IMR-90 (cell line): Measurements from ENCODE around the gene CPED1. TPM values are rescaled to one million over a fixed set of nuclear protein-coding genes. Genes with fewer than 3 reads are reported as not detected.

Experiments used
- ATAC-seq: fragments of 200-7000 bp; cut with Tn5 transposase; 2 replicates; pipeline ENCODE4 v1.9.1; 2020; ENCODE audit warnings: low read depth, mild to moderate bottlenecking, moderate library complexity
- BruUV-seq: library from RNA; stranded (reverse); fragments of 400-500 nt; replicated peaks from 2 replicates; lab custom pipeline; 2021; lab: Mats Ljungman, UMichigan
- CTCF ChIA-PET: fragments of 300-600 bp; formaldehyde crosslinking; extraction: SDS; loops from one replicate; lab custom pipeline; 2021; ENCODE audit warnings: antibody characterized with exemption; lab: Yijun Ruan, JAX
- POLR2A ChIA-PET: fragments of 300-600 bp; sonication (Branson Sonifier 250); formaldehyde crosslinking; loops from one replicate; lab custom pipeline; 2022; ENCODE audit warnings: antibody characterized with exemption; ENCODE audit not compliant: unreplicated experiment; lab: Charles Lee
- DNase-seq: peaks from one replicate; pipeline ENCODE4 v3.0.0; 2013
- H2AFZ ChIP-seq: replicated peaks from 2 replicates; pipeline ENCODE3; 2013; ENCODE audit warnings: low read length, mild to moderate bottlenecking; ENCODE audit not compliant: poor library complexity
- H2AK5ac ChIP-seq: 2 replicates; pipeline ENCODE4 v1.6.1; 2013; ENCODE audit warnings: low read depth, low read length, inconsistent platforms
- H2AK9ac ChIP-seq: replicated peaks from 2 replicates; pipeline ENCODE3; 2013; ENCODE audit warnings: mild to moderate bottlenecking, low read depth, low read length, moderate library complexity; ENCODE audit not compliant: poor library complexity
- H2BK120ac ChIP-seq: 2 replicates; pipeline ENCODE4 v1.6.1; 2013; ENCODE audit warnings: low read depth, low read length, inconsistent platforms
- H2BK15ac ChIP-seq: 3 replicates; pipeline ENCODE4 v1.6.1; 2013; ENCODE audit warnings: low read depth, low read length, inconsistent platforms
- H2BK20ac ChIP-seq: 2 replicates; pipeline ENCODE4 v1.6.1; 2013; ENCODE audit warnings: low read depth, mild to moderate bottlenecking, inconsistent platforms, low read length, moderate library complexity
- H2BK5ac ChIP-seq: 2 replicates; pipeline ENCODE4 v1.6.1; 2013; ENCODE audit warnings: mild to moderate bottlenecking, low read depth, low read length, inconsistent platforms; ENCODE audit not compliant: poor library complexity, severe bottlenecking
- H3K14ac ChIP-seq: replicated peaks from 2 replicates; pipeline ENCODE4 v1.6.1; 2013; ENCODE audit warnings: low read depth, low read length, inconsistent platforms
- H3K18ac ChIP-seq: 2 replicates; pipeline ENCODE4 v1.6.1; 2013; ENCODE audit warnings: low read depth, low read length, control low read depth
- H3K23ac ChIP-seq: 2 replicates; pipeline ENCODE4 v1.6.1; 2013; ENCODE audit warnings: low read depth, low read length, inconsistent platforms
- H3K27ac ChIP-seq: 2 replicates; pipeline ENCODE4 v1.5.1; 2013; ENCODE audit warnings: mild to moderate bottlenecking, control low read depth, low read length; ENCODE audit not compliant: insufficient read depth
- H3K27me3 ChIP-seq: 2 replicates; pipeline ENCODE4 v1.6.1; 2013; ENCODE audit warnings: low read length; ENCODE audit not compliant: control insufficient read depth, insufficient read depth
- H3K36me3 ChIP-seq: 2 replicates; pipeline ENCODE4 v1.6.1; 2013; ENCODE audit warnings: low read length, mixed read lengths; ENCODE audit not compliant: control insufficient read depth, insufficient read depth
- H3K4ac ChIP-seq: 2 replicates; pipeline ENCODE4 v1.6.1; 2013; ENCODE audit warnings: low read depth, low read length, inconsistent platforms
- H3K4me1 ChIP-seq: 2 replicates; pipeline ENCODE4 v1.6.1; 2013; ENCODE audit warnings: low read length, mixed read lengths; ENCODE audit not compliant: control insufficient read depth, insufficient read depth
- H3K4me2 ChIP-seq: 2 replicates; pipeline ENCODE4 v1.6.1; 2013; ENCODE audit warnings: low read depth, mild to moderate bottlenecking, control low read depth, low read length, moderate library complexity
- H3K4me3 ChIP-seq: 2 replicates; pipeline ENCODE4 v1.5.1; 2013; ENCODE audit warnings: low read depth, mild to moderate bottlenecking, control low read depth, low read length, moderate library complexity; ENCODE audit not compliant: insufficient read depth
- H3K56ac ChIP-seq: 2 replicates; pipeline ENCODE4 v1.6.1; 2013; ENCODE audit warnings: low read length, inconsistent platforms; ENCODE audit not compliant: insufficient read depth; ENCODE audit errors: extremely low read depth
- H3K79me1 ChIP-seq, 2 experiments: 2 replicates each; pipeline ENCODE4 v1.6.1; 2013; ENCODE audit warnings: low read length in 2 of 2, inconsistent platforms in 1 of 2, low read depth in 1 of 2
- H3K9ac ChIP-seq: 2 replicates; pipeline ENCODE4 v1.6.1; 2013; ENCODE audit warnings: low read depth, low read length, control low read depth
- H3K9me1 ChIP-seq: 2 replicates; pipeline ENCODE4 v1.6.1; 2013; ENCODE audit warnings: low read length, inconsistent platforms; ENCODE audit not compliant: insufficient read depth
- H3K9me3 ChIP-seq: 2 replicates; pipeline ENCODE4 v1.6.1; 2013; ENCODE audit warnings: low read length; ENCODE audit not compliant: control insufficient read depth, insufficient read depth
- H4K20me1 ChIP-seq: 2 replicates; pipeline ENCODE4 v1.6.1; 2013; ENCODE audit warnings: low read length, inconsistent platforms; ENCODE audit not compliant: insufficient read depth
- H4K5ac ChIP-seq: 2 replicates; pipeline ENCODE4 v1.6.1; 2013; ENCODE audit warnings: mild to moderate bottlenecking, low read depth, low read length, control low read depth
- H4K8ac ChIP-seq, 2 experiments: 2 replicates each; pipeline ENCODE4 v1.6.1; 2013; ENCODE audit warnings: low read depth in 2 of 2, low read length in 2 of 2, control low read depth in 1 of 2, inconsistent platforms in 1 of 2
- H4K91ac ChIP-seq: 2 replicates; pipeline ENCODE4 v1.6.1; 2013; ENCODE audit warnings: low read depth, low read length, inconsistent platforms; ENCODE audit not compliant: insufficient read depth
- CHD1 ChIP-seq: IDR thresholded peaks from 2 replicates; pipeline ENCODE4 v1.6.1; 2012; ENCODE audit warnings: low read depth, low read length, improper control_type of control experiment
- MXI1 ChIP-seq: IDR thresholded peaks from 2 replicates; pipeline ENCODE4 v1.6.1; 2012; ENCODE audit warnings: low read depth, mild to moderate bottlenecking, low read length, moderate library complexity, borderline replicate concordance
- POLR2A ChIP-seq: IDR thresholded peaks from 2 replicates; pipeline ENCODE4 v1.6.1; 2012; ENCODE audit warnings: mild to moderate bottlenecking, low read depth, low read length
- RFX5 ChIP-seq: IDR thresholded peaks from 2 replicates; pipeline ENCODE4 v1.8.0; 2012; ENCODE audit warnings: low read depth, mild to moderate bottlenecking, low read length, moderate library complexity
- whole genome bisulfite sequencing, 2 experiments: methylation state at CpG; one replicate each; pipeline versions ENCODE4 v1.1.5 to v1.1.7; 2013; ENCODE audit warnings: missing lambda C conversion rate in 2 of 2; ENCODE audit not compliant: insufficient read length in 1 of 2; ENCODE audit errors: extremely low coverage in 2 of 2; 5-methylcytosine and 5-hydroxymethylcytosine counted together
- dilution Hi-C: fragments of 300-500 bp; cut with HindIII; formaldehyde crosslinking; loops from one replicate; pipeline ENCODE4 v1.14.3; 2018; ENCODE audit warnings: low sequenced_read_pairs; ENCODE audit not compliant: unreplicated experiment
- in situ Hi-C: fragments of 300-500 bp; cut with MboI; formaldehyde crosslinking; loops from 3 replicates; pipeline ENCODE4 v1.14.3; 2019; ENCODE audit warnings: low sequenced_read_pairs, inconsistent platforms, mixed read lengths
- intact Hi-C: fragments of 100-400 bp; cut with micrococcal nuclease; formaldehyde crosslinking; loops from 2 replicates; pipeline ENCODE4 v1.10.0; 2022
- polyA plus RNA-seq, 3 experiments: library from polyadenylated mRNA; depleted of rRNA; stranded (reverse); fragments of >200 nt; gene quantifications; 2 replicates each; pipeline ENCODE4 v1.2.3, GENCODE V29; 2012; ENCODE audit warnings: low replicate concordance in 1 of 3
- total RNA-seq: library from RNA; depleted of rRNA; stranded (reverse); fragments of >200 nt; gene quantifications from 2 replicates; pipeline ENCODE4 v1.2.3, GENCODE V29; 2012

Gene CPED1
- total and polyA plus RNA-seq, 2 of the 4 experiments (the other 2 are of a cell fraction): 31.2 to 96.8 TPM

DNA sequence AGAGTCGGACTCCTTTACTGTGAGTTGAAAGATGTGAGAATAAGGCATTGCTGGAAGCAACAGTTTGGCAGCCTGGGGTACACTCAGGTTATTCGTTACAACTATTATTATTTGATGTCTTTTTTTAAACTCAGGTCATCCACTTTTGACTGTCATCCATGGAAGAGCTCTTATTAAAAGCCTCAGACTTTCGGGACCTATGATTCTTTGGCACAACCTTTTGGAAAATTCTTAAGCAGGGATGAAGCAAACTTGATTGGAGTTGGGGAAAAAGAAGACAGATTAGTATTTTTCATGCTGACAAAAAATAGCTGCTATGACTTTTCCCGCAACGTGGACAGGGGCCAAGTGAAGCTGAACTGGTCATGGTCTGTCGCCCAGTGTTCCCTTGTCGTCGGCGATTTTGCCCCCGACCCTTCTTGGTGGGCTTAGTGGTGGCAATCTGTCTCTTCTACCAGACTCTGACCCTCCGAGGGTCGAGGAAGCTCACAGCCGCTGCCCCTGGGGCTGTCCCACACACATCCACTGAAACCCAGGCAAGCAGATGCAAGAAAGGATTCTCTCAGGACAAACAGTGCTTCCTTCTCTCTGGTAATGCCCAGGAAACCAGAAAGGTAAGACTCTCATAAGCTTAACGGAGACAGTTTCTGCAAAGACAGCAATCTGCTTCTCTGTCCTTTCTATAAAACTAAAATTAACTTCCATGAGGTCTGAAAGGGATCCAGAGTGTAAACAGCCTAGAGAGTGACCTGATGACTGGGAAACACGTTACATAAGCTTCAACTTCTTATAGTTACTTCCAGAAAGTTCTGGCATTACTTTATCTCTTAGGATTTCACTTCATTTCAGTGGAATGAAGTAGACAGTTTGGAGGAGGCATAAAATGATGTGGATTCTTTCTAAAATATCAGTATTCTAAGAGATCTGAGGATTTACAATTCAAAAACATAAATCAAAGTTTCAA lies 1.0 kb downstream of the CPED1 start:
- Histone ChIP-seq H3K4me3 (peak overlapping the region; percentile 86), H2BK15ac (peak overlapping the region; percentile 84; the same call in 2 of the 3 replicates), H3K18ac (peak overlapping the region; percentile 94), H3K27ac (peak overlapping the region; percentile 99), H3K56ac (peak overlapping the region; percentile 97), H2BK20ac (peak overlapping the region; percentile 66), H3K14ac (peak overlapping the region; percentile 97), H3K23ac (peak overlapping the region; percentile 96), H4K5ac (peak overlapping the region; percentile 95), H3K27me3 (no peaks in the 10 kb centered on the region), H2AFZ (peak overlapping the region; percentile 71), H3K36me3 (no peaks in the 10 kb centered on the region), H3K4me1 (peaks cover 3% of the 10 kb centered on the region), H4K20me1 (no peaks in the 10 kb centered on the region; the same call in 1 of the 2 replicates), H3K4ac (peak overlapping the region; percentile 94), H3K9me3 (no peaks in the 10 kb centered on the region), H4K91ac (peak overlapping the region; percentile 95), H2AK9ac (peak overlapping the region; percentile 85), H2BK5ac (peak overlapping the region; percentile 98), H2AK5ac (peak overlapping the region; percentile 69), H2BK120ac (peak overlapping the region; percentile 94), H3K4me2 (peak overlapping the region; percentile 80), H3K79me1 (peaks cover 6 to 17% of the 10 kb centered on the region in 2 experiments; a peak in 3 of 4 replicates), H3K9me1 (peaks cover 6% of the 10 kb centered on the region; the same call in 1 of the 2 replicates), H3K9ac (peak overlapping the region; percentile 87), H4K8ac (peak overlapping the region; percentile 89 to 96)
- ChIA-PET POLR2A (interaction anchor here (0.5 to 3.4 kb wide), 4 partner anchors 35 to 94 kb away, joined by 3 to 26 read pairs (median 4); no protein-coding TSS in a partner anchor), CTCF (interaction anchor here (0.9 to 4.9 kb wide), 5 partner anchors 9 to 119 kb away, joined by 3 to 46 read pairs (median 3); no protein-coding TSS in a partner anchor)
- in situ Hi-C loops: loop anchor here (5.0 to 25.0 kb wide), 2 partner anchors 88 to 348 kb away; partner anchors contain the start of gene WNT16
- BruUV-seq: TSS peak; percentile 87
- ATAC-seq: no peak
- peak; percentile 38 for DNase-seq
- intact Hi-C loops: loop anchor here (5.0 kb wide), 2 partner anchors 348 to 558 kb away; no protein-coding TSS in a partner anchor
- 0% methylated on average over 5 of the region's 15 CpGs; no CpG with 5 or more reads in 1 of the 2 experiments for whole genome bisulfite sequencing, 2 experiments
- dilution Hi-C loops: loop anchor here (25.0 kb wide), 1 partner anchor 98 kb away; no protein-coding TSS in a partner anchor
- TF ChIP-seq POLR2A (0 out of 2 replicates have a peak, but pooled peaks have one; percentile 12), MXI1 (no peak), CHD1 (no peak), RFX5 (no peak)
